OCI-LY1 (cell line): Measurements from ENCODE around the gene SLC24A4.

Source experiments
- H2AFZ ChIP-seq: fragments of 200-600 bp; sonication (generic), shearing (Covaris generic); 2 replicates; pipeline ENCODE4 v1.6.0; 2014; ENCODE audit warnings: antibody characterized with exemption, mild to moderate bottlenecking, low read length
- H3F3A ChIP-seq: fragments of 200-600 bp; sonication (generic), shearing (Covaris generic); 2 replicates; pipeline ENCODE4 v1.6.0; 2014; ENCODE audit warnings: mild to moderate bottlenecking, antibody characterized with exemption, low read length, moderate library complexity; ENCODE audit not compliant: insufficient read depth
- H3K27ac ChIP-seq: fragments of 200-600 bp; sonication (generic); 2 replicates; pipeline ENCODE4 v1.5.1; 2014; ENCODE audit warnings: low read length, mixed run types, mild to moderate bottlenecking, low read depth; ENCODE audit not compliant: poor library complexity, severe bottlenecking
- H3K27me3 ChIP-seq: fragments of 200-600 bp; sonication (generic); 2 replicates; pipeline ENCODE4 v1.6.0; 2014; ENCODE audit warnings: antibody characterized with exemption, mild to moderate bottlenecking, low read length, moderate library complexity; ENCODE audit not compliant: insufficient read depth
- H3K36me3 ChIP-seq: fragments of 200-600 bp; sonication (generic); 2 replicates; pipeline ENCODE4 v1.6.1; 2014; ENCODE audit warnings: mild to moderate bottlenecking, antibody characterized with exemption, low read length, moderate library complexity, mixed read lengths; ENCODE audit not compliant: insufficient read depth
- H3K4me1 ChIP-seq: fragments of 200-600 bp; sonication (generic); 2 replicates; pipeline ENCODE4 v1.5.1; 2014; ENCODE audit warnings: mild to moderate bottlenecking, low read length, moderate library complexity; ENCODE audit not compliant: insufficient read depth, severe bottlenecking
- H3K4me2 ChIP-seq: fragments of 200-600 bp; sonication (generic), shearing (Covaris generic); 2 replicates; pipeline ENCODE4 v1.6.1; 2014; ENCODE audit warnings: low read length
- H3K4me3 ChIP-seq: fragments of 200-600 bp; sonication (generic); 2 replicates; pipeline ENCODE4 v1.5.1; 2014; ENCODE audit warnings: low read length, low read depth, mild to moderate bottlenecking, mixed read lengths; ENCODE audit not compliant: poor library complexity, severe bottlenecking
- H3K79me2 ChIP-seq: fragments of 200-600 bp; shearing (Covaris generic); 2 replicates; pipeline ENCODE4 v1.6.1; 2016; ENCODE audit warnings: mixed run types, low read length, mixed read lengths; ENCODE audit not compliant: insufficient read depth
- H3K9ac ChIP-seq: fragments of 200-600 bp; sonication (generic), shearing (Covaris generic); 2 replicates; pipeline ENCODE4 v1.6.1; 2014; ENCODE audit warnings: mild to moderate bottlenecking, low read length, mixed read lengths
- H3K9me2 ChIP-seq: fragments of 200-600 bp; sonication (generic), shearing (Covaris generic); 2 replicates; pipeline ENCODE4 v1.6.1; 2014; ENCODE audit warnings: low read depth, mild to moderate bottlenecking, low read length, mixed read lengths
- H3K9me3 ChIP-seq: fragments of 200-600 bp; shearing (Covaris generic); 2 replicates; pipeline ENCODE4 v1.6.1; 2014; ENCODE audit warnings: low read length, mixed read lengths
- H4K20me1 ChIP-seq: fragments of 200-600 bp; sonication (generic), shearing (Covaris generic); 2 replicates; pipeline ENCODE4 v1.6.0; 2016; ENCODE audit warnings: mild to moderate bottlenecking, low read length; ENCODE audit not compliant: insufficient read depth
- CTCF ChIP-seq: fragments of 200-600 bp; sonication (generic), shearing (Covaris generic); IDR thresholded peaks from 2 replicates; pipeline ENCODE4 v1.5.1; 2017; ENCODE audit warnings: mild to moderate bottlenecking, antibody characterized with exemption, low read length, moderate library complexity, mixed read lengths
- EZH2 ChIP-seq: fragments of 200-600 bp; sonication (generic), shearing (Covaris generic); IDR thresholded peaks from 2 replicates; pipeline ENCODE4 v1.8.0; 2017; ENCODE audit warnings: borderline replicate concordance, mixed run types, mild to moderate bottlenecking, antibody characterized with exemption, low read length, moderate library complexity, mixed read lengths

SLC24A4 gene

GRCh38 chr14:92297818-92298595 lies 25.0 kb upstream of the SLC24A4 start:
- H3K9me3 ChIP-seq: no peaks in the 10 kb centered on the region
- TF ChIP-seq CTCF (no peak), EZH2 (no peak)

GRCh38 chr14:92302481-92302880 lies 20.5 kb upstream of the SLC24A4 start:
- Histone ChIP-seq H3K4me2 (no peak overlapping the region), H3K9me2 (no peaks in the 10 kb centered on the region), H3K27me3 (no peaks in the 10 kb centered on the region), H3F3A (no peaks in the 10 kb centered on the region), H3K9ac (no peak overlapping the region), H3K27ac (no peak overlapping the region), H3K4me1 (no peaks in the 10 kb centered on the region), H3K9me3 (no peaks in the 10 kb centered on the region), H3K4me3 (no peak overlapping the region), H3K79me2 (no peaks in the 10 kb centered on the region), H2AFZ (no peak overlapping the region), H4K20me1 (no peaks in the 10 kb centered on the region), H3K36me3 (no peaks in the 10 kb centered on the region)
- TF ChIP-seq CTCF: no peak
- TF ChIP-seq EZH2: no peak

More at GRCh38 chr14:92297818-92298595, 25.0 kb upstream of the SLC24A4 start:
- Histone ChIP-seq H3K4me3 (no peak overlapping the region), H3K27me3 (0 out of 2 replicates have a peak, but pooled peaks cover 3% of the 10 kb centered on the region), H3K27ac (no peak overlapping the region), H3K9ac (no peak overlapping the region), H3K4me1 (no peaks in the 10 kb centered on the region), H2AFZ (no peak overlapping the region), H4K20me1 (no peaks in the 10 kb centered on the region), H3K36me3 (no peaks in the 10 kb centered on the region), H3K9me2 (no peaks in the 10 kb centered on the region), H3F3A (no peaks in the 10 kb centered on the region), H3K79me2 (no peaks in the 10 kb centered on the region), H3K4me2 (no peak overlapping the region)

DNA sequence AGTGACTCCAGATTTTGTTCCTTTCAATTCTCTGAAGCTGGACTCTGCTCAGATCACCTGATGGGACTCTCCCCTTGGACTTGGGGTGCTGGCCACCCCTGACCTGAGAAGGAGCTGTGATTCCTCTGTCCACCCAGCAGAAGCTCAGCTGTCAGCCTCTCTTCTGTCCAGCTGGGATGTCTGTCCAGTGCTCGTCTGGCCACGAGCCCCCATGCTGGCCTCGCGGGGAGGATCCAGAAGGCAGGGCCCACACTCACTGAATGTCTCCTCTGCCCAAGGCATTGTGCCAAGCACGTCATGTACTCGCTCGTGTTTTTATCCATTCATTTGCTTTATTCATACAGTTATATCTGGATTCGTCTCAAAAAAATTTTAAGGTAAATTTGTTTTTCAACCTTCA lies 14.2 kb upstream of the SLC24A4 start:
- H3F3A ChIP-seq: no peaks in the 10 kb centered on the region
- no peaks in the 10 kb centered on the region for H3K9me2 ChIP-seq
- H3K27me3 ChIP-seq: peaks cover 4% of the 10 kb centered on the region; the same call in 1 of the 2 replicates
- H3K9ac ChIP-seq: no peak overlapping the region
- no peaks in the 10 kb centered on the region for H3K79me2 ChIP-seq
- H3K4me2 ChIP-seq: no peak overlapping the region
- no peaks in the 10 kb centered on the region for H3K9me3 ChIP-seq
- H3K27ac ChIP-seq: no peak overlapping the region
- H3K36me3 ChIP-seq: no peaks in the 10 kb centered on the region
- H2AFZ ChIP-seq: no peak overlapping the region
- H3K4me3 ChIP-seq: no peak overlapping the region
- no peaks in the 10 kb centered on the region for H3K4me1 ChIP-seq
- TF ChIP-seq CTCF: no peak
- TF ChIP-seq EZH2: no peak
- H4K20me1 ChIP-seq: no peaks in the 10 kb centered on the region
